GM12872 (cell line): Measurements from ENCODE around the gene SLC41A3.

Source experiments
- TF ChIP-seq, protein P1 (sequence below): IDR thresholded peaks from 3 replicates; pipeline ENCODE4 v1.5.1; 2011; ENCODE audit warnings: low read depth, mild to moderate bottlenecking, low read length, moderate library complexity; ENCODE audit not compliant: insufficient read depth

Gene SLC41A3

DNA sequence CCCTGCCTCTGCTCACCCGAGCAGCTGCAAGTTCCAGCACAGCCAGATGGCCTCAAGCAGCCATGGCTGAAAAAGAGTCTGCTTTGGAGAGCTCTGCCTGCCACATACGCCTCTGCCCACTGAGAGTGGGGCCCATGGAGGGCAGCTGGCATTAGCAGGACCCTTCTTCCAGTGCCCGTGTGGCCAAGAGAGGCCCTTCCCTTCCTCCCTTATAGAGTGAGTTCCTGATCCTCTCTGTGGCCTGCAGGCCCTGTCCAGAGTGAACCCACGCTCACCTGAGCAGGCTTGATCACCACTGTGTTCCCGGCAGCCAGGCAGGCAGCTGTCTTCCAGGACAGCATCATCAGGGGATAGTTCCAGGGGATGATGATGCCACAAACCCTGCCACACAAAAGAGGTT lies 41.4 kb upstream of the SLC41A3 start:
- TF ChIP-seq, protein P1, sequence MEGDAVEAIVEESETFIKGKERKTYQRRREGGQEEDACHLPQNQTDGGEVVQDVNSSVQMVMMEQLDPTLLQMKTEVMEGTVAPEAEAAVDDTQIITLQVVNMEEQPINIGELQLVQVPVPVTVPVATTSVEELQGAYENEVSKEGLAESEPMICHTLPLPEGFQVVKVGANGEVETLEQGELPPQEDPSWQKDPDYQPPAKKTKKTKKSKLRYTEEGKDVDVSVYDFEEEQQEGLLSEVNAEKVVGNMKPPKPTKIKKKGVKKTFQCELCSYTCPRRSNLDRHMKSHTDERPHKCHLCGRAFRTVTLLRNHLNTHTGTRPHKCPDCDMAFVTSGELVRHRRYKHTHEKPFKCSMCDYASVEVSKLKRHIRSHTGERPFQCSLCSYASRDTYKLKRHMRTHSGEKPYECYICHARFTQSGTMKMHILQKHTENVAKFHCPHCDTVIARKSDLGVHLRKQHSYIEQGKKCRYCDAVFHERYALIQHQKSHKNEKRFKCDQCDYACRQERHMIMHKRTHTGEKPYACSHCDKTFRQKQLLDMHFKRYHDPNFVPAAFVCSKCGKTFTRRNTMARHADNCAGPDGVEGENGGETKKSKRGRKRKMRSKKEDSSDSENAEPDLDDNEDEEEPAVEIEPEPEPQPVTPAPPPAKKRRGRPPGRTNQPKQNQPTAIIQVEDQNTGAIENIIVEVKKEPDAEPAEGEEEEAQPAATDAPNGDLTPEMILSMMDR: no peak

GRCh38 chr3:126124896-126125295 lies 41.0 kb upstream of the SLC41A3 start:
- TF ChIP-seq, protein P1: no peak

DNA sequence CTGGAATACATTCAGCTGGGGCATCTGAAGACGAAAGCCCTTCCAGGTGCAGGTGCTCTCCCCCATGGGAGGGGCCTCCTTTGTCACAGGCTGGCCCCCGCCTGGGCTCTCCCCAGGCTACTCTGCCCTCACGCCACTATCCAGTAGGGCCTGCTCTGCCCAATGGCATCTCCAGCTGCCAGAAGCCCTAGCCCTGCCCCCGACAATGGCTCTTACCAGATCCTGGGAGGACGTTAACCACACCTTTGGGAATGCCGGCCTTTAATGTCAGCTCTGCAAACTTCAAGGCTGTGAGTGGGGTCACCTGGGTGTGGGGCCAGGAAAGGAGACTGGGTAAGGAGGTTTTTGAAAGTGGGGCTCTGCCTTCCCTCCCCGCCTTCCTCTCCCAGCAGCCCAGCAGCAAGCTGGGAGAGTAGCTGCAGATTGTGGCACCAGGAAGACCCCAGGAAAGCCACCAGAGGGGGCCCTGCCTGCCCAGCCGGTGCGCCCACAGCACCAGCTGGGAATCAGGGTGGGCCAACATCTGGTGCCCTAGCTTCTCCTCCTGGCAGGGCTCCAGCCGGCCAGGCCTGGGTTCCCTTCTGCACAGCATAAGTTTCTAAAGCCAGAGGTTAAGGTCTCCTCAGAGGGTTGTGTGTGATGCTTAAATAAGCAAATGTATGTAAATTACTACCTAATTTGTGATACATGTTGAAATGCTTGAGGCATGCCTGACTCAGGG lies 40.4 kb upstream of the SLC41A3 start:
- TF ChIP-seq, protein P1: no peak

GRCh38 chr3:126121632-126122031 lies 37.7 kb upstream of the SLC41A3 start:
- TF ChIP-seq, protein P1: no peak

- TF ChIP-seq, protein P1: no peak
Measured at GRCh38 chr3:126121074-126121473, 37.1 kb upstream of the SLC41A3 start.

- TF ChIP-seq, protein P1: no peak
Measured at GRCh38 chr3:126119976-126120375, 36.1 kb upstream of the SLC41A3 start.

DNA sequence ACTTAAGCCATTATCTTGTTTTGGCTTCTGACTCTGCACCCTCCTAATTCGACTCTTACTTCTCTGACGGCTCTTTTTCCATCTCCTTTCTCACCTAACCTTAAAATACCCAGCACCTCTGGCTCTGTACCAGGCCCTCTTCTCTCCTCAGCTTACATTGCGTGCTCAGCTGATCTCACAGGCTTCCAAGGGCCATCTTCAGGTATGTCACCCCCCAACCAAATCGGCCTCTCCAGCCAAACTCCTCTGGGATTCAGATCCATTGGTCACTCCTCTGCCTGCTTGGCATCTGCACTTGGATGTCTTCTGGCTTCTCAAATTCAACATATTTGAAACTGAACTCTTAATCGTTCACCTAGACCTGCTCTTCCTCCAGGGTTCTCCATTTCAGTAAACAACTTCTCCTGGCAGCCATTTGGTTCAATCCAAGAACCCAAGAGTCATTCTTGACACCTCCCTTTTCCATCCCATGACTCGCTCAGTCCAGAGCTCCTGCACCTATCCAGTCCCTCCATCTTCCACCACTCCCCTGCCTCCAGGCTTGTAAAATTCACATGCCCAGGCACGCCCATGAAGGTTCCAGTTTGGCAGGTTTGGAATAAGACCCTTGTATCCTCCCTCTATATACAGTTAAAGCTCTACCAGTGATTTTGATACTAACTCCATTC lies 35.2 kb upstream of the SLC41A3 start:
- TF ChIP-seq, protein P1: no peak
